HEK293 (cell line): ENCODE results near the gene HILPDA.

Source experiments
- BCL11A ChIP-seq: fragments of 450-650 bp; formaldehyde crosslinking; IDR thresholded peaks from 2 replicates; pipeline ENCODE4 v1.5.1; 2016; ENCODE audit warnings: low read depth, missing biosample characterization, missing genetic modification characterization
- CTCF ChIP-seq: fragments of 450-650 bp; formaldehyde crosslinking; IDR thresholded peaks from 2 replicates; pipeline ENCODE4 v1.5.1; 2016; ENCODE audit warnings: missing biosample characterization, missing genetic modification characterization
- KLF9 ChIP-seq: fragments of 450-650 bp; formaldehyde crosslinking; IDR thresholded peaks from 2 replicates; pipeline ENCODE4 v1.5.1; 2016; ENCODE audit warnings: missing biosample characterization, missing genetic modification characterization, low read depth
- PRDM1 ChIP-seq: fragments of 450-650 bp; formaldehyde crosslinking; IDR thresholded peaks from 2 replicates; pipeline ENCODE4; 2016; ENCODE audit warnings: missing biosample characterization, missing genetic modification characterization
- PRDM10 ChIP-seq: fragments of 450-650 bp; formaldehyde crosslinking; IDR thresholded peaks from 2 replicates; pipeline ENCODE4 v1.5.1; 2016; ENCODE audit warnings: missing biosample characterization, missing genetic modification characterization
- PRDM2 ChIP-seq: fragments of 450-650 bp; formaldehyde crosslinking; IDR thresholded peaks from 2 replicates; pipeline ENCODE4 v1.5.1; 2016; ENCODE audit warnings: missing biosample characterization, missing genetic modification characterization, borderline replicate concordance
- TCF7L2 ChIP-seq: IDR thresholded peaks from 2 replicates; pipeline ENCODE4 v1.6.1; 2011; ENCODE audit warnings: low read depth, mild to moderate bottlenecking, inconsistent platforms, low read length, moderate library complexity, borderline replicate concordance
- YY1 ChIP-seq: fragments of 450-650 bp; formaldehyde crosslinking; IDR thresholded peaks from 2 replicates; pipeline ENCODE4 v1.5.1; 2018; ENCODE audit warnings: missing biosample characterization, missing genetic modification characterization
- ZBTB1 ChIP-seq: fragments of 450-650 bp; formaldehyde crosslinking; IDR thresholded peaks from 2 replicates; pipeline ENCODE4 v1.5.1; 2016; ENCODE audit warnings: missing biosample characterization, missing genetic modification characterization
- ZBTB21 ChIP-seq: fragments of 450-650 bp; formaldehyde crosslinking; IDR thresholded peaks from 2 replicates; pipeline ENCODE4 v1.5.1; 2017; ENCODE audit warnings: missing biosample characterization, missing genetic modification characterization
- ZBTB26 ChIP-seq: fragments of 450-650 bp; formaldehyde crosslinking; optimal IDR thresholded peaks from 2 replicates; pipeline ENCODE3; 2016; ENCODE audit warnings: missing biosample characterization, mild to moderate bottlenecking, missing genetic modification characterization
- ZFP37 ChIP-seq: fragments of 450-650 bp; formaldehyde crosslinking; IDR thresholded peaks from 2 replicates; pipeline ENCODE4 v1.5.1; 2016; ENCODE audit warnings: missing biosample characterization, missing genetic modification characterization
- ZNF132 ChIP-seq: fragments of 450-650 bp; formaldehyde crosslinking; IDR thresholded peaks from 2 replicates; pipeline ENCODE4 v1.5.1; 2017; ENCODE audit warnings: missing biosample characterization, missing genetic modification characterization, borderline replicate concordance
- ZNF16 ChIP-seq: fragments of 450-650 bp; formaldehyde crosslinking; IDR thresholded peaks from 2 replicates; pipeline ENCODE4 v1.5.1; 2016; ENCODE audit warnings: low read depth, missing biosample characterization, missing genetic modification characterization
- ZNF175 ChIP-seq: fragments of 450-650 bp; formaldehyde crosslinking; IDR thresholded peaks from 2 replicates; pipeline ENCODE4 v1.5.1; 2016; ENCODE audit warnings: missing biosample characterization, missing genetic modification characterization
- ZNF221 ChIP-seq: fragments of 450-650 bp; formaldehyde crosslinking; IDR thresholded peaks from 2 replicates; pipeline ENCODE4 v1.5.1; 2017; ENCODE audit warnings: missing biosample characterization, missing genetic modification characterization, borderline replicate concordance
- ZNF354C ChIP-seq: fragments of 450-650 bp; formaldehyde crosslinking; IDR thresholded peaks from 2 replicates; pipeline ENCODE4 v1.5.1; 2016; ENCODE audit warnings: missing biosample characterization, missing genetic modification characterization, low read depth, borderline replicate concordance
- ZNF366 ChIP-seq: fragments of 450-650 bp; formaldehyde crosslinking; conservative IDR thresholded peaks from 2 replicates; pipeline ENCODE4 v1.5.1; 2016; ENCODE audit warnings: missing biosample characterization, missing genetic modification characterization
- ZNF561 ChIP-seq: fragments of 450-650 bp; IDR thresholded peaks from 2 replicates; pipeline ENCODE4 v1.5.1; 2018; ENCODE audit warnings: missing biosample characterization, missing genetic modification characterization, borderline replicate concordance
- ZNF623 ChIP-seq: fragments of 450-650 bp; formaldehyde crosslinking; IDR thresholded peaks from 2 replicates; pipeline ENCODE4 v1.5.1; 2016; ENCODE audit warnings: missing biosample characterization, missing genetic modification characterization
- ZNF707 ChIP-seq: fragments of 450-650 bp; formaldehyde crosslinking; IDR thresholded peaks from 2 replicates; pipeline ENCODE4 v1.5.1; 2016; ENCODE audit warnings: missing biosample characterization, missing genetic modification characterization
- ZNF76 ChIP-seq: fragments of 450-650 bp; formaldehyde crosslinking; IDR thresholded peaks from 2 replicates; pipeline ENCODE4; 2016; ENCODE audit warnings: low read depth, missing biosample characterization, missing genetic modification characterization, borderline replicate concordance
- ZNF792 ChIP-seq: fragments of 450-650 bp; formaldehyde crosslinking; IDR thresholded peaks from 2 replicates; pipeline ENCODE4 v1.5.1; 2016; ENCODE audit warnings: missing biosample characterization, missing genetic modification characterization
- TF ChIP-seq, protein P1 (sequence below): fragments of 450-650 bp; formaldehyde crosslinking; IDR thresholded peaks from 2 replicates; pipeline ENCODE4 v1.5.1; 2016; ENCODE audit warnings: missing biosample characterization, missing genetic modification characterization
- TF ChIP-seq, protein P2 (sequence below): fragments of 450-650 bp; formaldehyde crosslinking; IDR thresholded peaks from 2 replicates; pipeline ENCODE4 v1.5.1; 2016; ENCODE audit warnings: missing biosample characterization, missing genetic modification characterization

HILPDA gene

GRCh38 chr7:128409596-128410450, 45.9 kb upstream of the HILPDA start, which contains the start of gene IMPDH1 (continued):
- TF ChIP-seq CTCF (tag by site-specific recombination) (no peak), ZNF221 (no peak), BCL11A (tag by site-specific recombination) (no peak), ZBTB1 (tag by site-specific recombination) (0 out of 2 replicates have a peak, but pooled peaks have one; percentile 12), KLF9 (peak; percentile 56), ZBTB21 (peak; percentile 43; the same call in 1 of the 2 replicates), YY1 (tag by site-specific recombination) (no peak; the same call in 1 of the 2 replicates), ZNF792 (tag by site-specific recombination) (no peak), ZNF623 (tag by site-specific recombination) (no peak), ZNF354C (tag by site-specific recombination) (no peak), ZNF366 (tag by site-specific recombination) (peak; percentile 82), ZNF561 (tag by site-specific recombination) (peak; percentile 95), TCF7L2 (no peak), ZFP37 (no peak), PRDM2 (tag by site-specific recombination) (no peak), ZBTB26 (peak; percentile 80), ZNF132 (tag by site-specific recombination) (no peak), ZNF175 (no peak), PRDM1 (tag by site-specific recombination) (peak; percentile 23; the same call in 1 of the 2 replicates), ZNF16 (tag by site-specific recombination) (no peak), ZNF707 (tag by site-specific recombination) (no peak), PRDM10 (tag by site-specific recombination) (peak; percentile 98), ZNF76 (tag by site-specific recombination) (peak; percentile 45; the same call in 1 of the 2 replicates)
- TF ChIP-seq, protein P1, sequence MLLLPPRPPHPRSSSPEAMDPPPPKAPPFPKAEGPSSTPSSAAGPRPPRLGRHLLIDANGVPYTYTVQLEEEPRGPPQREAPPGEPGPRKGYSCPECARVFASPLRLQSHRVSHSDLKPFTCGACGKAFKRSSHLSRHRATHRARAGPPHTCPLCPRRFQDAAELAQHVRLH (tag by site-specific recombination) = no peak
- TF ChIP-seq, protein P2, sequence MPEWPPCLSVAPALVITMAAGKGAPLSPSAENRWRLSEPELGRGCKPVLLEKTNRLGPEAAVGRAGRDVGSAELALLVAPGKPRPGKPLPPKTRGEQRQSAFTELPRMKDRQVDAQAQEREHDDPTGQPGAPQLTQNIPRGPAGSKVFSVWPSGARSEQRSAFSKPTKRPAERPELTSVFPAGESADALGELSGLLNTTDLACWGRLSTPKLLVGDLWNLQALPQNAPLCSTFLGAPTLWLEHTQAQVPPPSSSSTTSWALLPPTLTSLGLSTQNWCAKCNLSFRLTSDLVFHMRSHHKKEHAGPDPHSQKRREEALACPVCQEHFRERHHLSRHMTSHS (tag by site-specific recombination) = no peak
